Measurements from ENCODE around the gene PAX8.
"Not testable (repeated sequence)": the region's sequence is repeated elsewhere in the genome, so short reads cannot be mapped to it uniquely, and the experiment has no call there.

DNA sequence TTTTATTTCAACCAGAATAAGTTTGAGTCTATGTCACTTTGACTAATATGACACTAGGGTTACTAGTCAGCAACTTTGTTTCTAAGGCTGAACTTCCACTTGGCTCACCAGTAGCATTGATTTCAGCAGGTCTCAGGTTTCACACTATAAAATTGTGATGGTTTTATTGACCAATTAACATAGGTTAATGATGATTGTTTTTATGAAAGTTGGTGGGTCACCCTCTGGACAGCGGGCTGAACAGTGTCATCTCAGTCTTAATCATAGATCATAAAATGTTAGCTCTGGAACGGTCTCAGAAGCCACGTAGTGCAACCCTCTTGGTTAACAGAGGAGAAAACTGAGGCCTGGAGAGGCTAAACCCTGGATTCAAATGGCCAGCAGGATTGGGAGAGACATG, 40.2 kb upstream of the PAX8 start:
- TF ChIP-seq, protein P1, sequence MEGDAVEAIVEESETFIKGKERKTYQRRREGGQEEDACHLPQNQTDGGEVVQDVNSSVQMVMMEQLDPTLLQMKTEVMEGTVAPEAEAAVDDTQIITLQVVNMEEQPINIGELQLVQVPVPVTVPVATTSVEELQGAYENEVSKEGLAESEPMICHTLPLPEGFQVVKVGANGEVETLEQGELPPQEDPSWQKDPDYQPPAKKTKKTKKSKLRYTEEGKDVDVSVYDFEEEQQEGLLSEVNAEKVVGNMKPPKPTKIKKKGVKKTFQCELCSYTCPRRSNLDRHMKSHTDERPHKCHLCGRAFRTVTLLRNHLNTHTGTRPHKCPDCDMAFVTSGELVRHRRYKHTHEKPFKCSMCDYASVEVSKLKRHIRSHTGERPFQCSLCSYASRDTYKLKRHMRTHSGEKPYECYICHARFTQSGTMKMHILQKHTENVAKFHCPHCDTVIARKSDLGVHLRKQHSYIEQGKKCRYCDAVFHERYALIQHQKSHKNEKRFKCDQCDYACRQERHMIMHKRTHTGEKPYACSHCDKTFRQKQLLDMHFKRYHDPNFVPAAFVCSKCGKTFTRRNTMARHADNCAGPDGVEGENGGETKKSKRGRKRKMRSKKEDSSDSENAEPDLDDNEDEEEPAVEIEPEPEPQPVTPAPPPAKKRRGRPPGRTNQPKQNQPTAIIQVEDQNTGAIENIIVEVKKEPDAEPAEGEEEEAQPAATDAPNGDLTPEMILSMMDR (IDR thresholded peaks at IDR 0.05), result not testable (repeated sequence)
- not testable (repeated sequence) for TF ChIP-seq EP300 (IDR thresholded peaks at IDR 0.05)
